ENCODE results near the gene YTHDF2. TPM values are rescaled to one million over a fixed set of nuclear protein-coding genes. Genes with fewer than 3 reads are reported as not detected.

YTHDF2 gene
- total and polyA plus RNA-seq, 9 of the 15 experiments (the other 6 are each of a cell fraction or from before 2014, with no cell fraction given): 41.0 to 111 (median 83.3) TPM

- TF ChIP-seq SRSF1 (IDR thresholded peaks at IDR 0.05; ENCODE audit: low read depth, low read length): no peak
- no peak for TF ChIP-seq RAD51 (IDR thresholded peaks at IDR 0.05; ENCODE audit: borderline replicate concordance, low read depth)
Measured at GRCh38 chr1:28775121-28775942, 38.6 kb downstream of the YTHDF2 start (continued).

- POLR2A ChIA-PET: interaction anchor here (0.6 to 4.6 kb wide), 9 partner anchors 11 to 1085 kb away, joined by 3 to 29 read pairs (median 3); partner anchors contain the start of gene TAF12
- CTCF ChIA-PET (ENCODE audit: low intra/inter-chr PET ratio): interaction anchor here (0.7 kb wide), 1 partner anchor 33 kb away, joined by 3 read pairs; no protein-coding TSS in a partner anchor
- Histone ChIP-seq H3K9ac (ENCODE audit: insufficient read depth in 1 of 2, low read depth in 2 of 2, low read length in 2 of 2) (no peak overlapping the region), H3K27ac (ENCODE audit: extremely low read depth, low read depth, low read length) (no peak overlapping the region), H3K27me3 (ENCODE audit: control insufficient read depth in 2 of 2, insufficient read depth in 2 of 2, low read length in 2 of 2) (no peaks in the 10 kb centered on the region), H3K4me3 (no peak overlapping the region), H3K4me2 (ENCODE audit: insufficient read depth, low read length) (no peak overlapping the region), H3K9me3 (replicated peaks; ENCODE audit: control insufficient read depth, insufficient read depth, low read depth, low read length) (no peaks in the 10 kb centered on the region), H3K9me1 (ENCODE audit: control insufficient read depth, insufficient read depth, low read length) (no peaks in the 10 kb centered on the region), H3K79me2 (ENCODE audit: control insufficient read depth, insufficient read depth, low read length) (no peaks in the 10 kb centered on the region), H3K36me3 (ENCODE audit: control insufficient read depth, insufficient read depth, low read length) (peaks cover 28% of the 10 kb centered on the region; the same call in 2 of the 3 replicates), H4K20me1 (replicated peaks; ENCODE audit: control insufficient read depth, insufficient read depth, low read length) (no peaks in the 10 kb centered on the region), H2AFZ (ENCODE audit: low read depth, low read length) (no peak overlapping the region), H3K4me1 (replicated peaks in 1 of 2; ENCODE audit: control insufficient read depth in 2 of 2, insufficient read depth in 2 of 2, low read length in 2 of 2) (peaks cover under 1 to 7% of the 10 kb centered on the region in 2 experiments; a peak in 4 of 5 replicates)
- BruUV-seq (replicated peaks): no TSS peak
- TF ChIP-seq RHOXF2B (CRISPR knock-in tag; conservative IDR thresholded peaks at IDR 0.05): no peak
- no peak for TF ChIP-seq HDGF (IDR thresholded peaks at IDR 0.05)
- no peak for TF ChIP-seq ZNF12 (CRISPR knock-in tag; IDR thresholded peaks at IDR 0.05)
- no peak for TF ChIP-seq HNRNPL (IDR thresholded peaks at IDR 0.05; ENCODE audit: low read depth, low read length)
- no peak for TF ChIP-seq DLX4 (CRISPR knock-in tag; IDR thresholded peaks at IDR 0.05)
- no peak for TF ChIP-seq BHLHE40 (IDR thresholded peaks at IDR 0.05; ENCODE audit: low read length)
- no peak for TF ChIP-seq KDM5B (IDR thresholded peaks at IDR 0.05; ENCODE audit: insufficient replicate concordance, low read depth, low read length)
- no peak for TF ChIP-seq RFX5 (IDR thresholded peaks at IDR 0.05; ENCODE audit: low read depth, low read length)
- no peak for TF ChIP-seq TAL1 (IDR thresholded peaks at IDR 0.05)
- no peak for TF ChIP-seq ZNF766 (CRISPR knock-in tag; conservative IDR thresholded peaks at IDR 0.05)
- in situ Hi-C loops (cut with MboI) (no loop called here), intact Hi-C loops (cut with micrococcal nuclease) (no loop called here)
- no peak for FAIRE-seq
- DNase-seq (ENCODE audit: extremely low read depth in 1 of 4, low spot score in 3 of 4): no peak
- WGBS (ENCODE audit: insufficient coverage, low coverage, missing lambda C conversion rate): 92% methylated on average over 17 of the region's 17 CpGs
- no peak for ATAC-seq
Measured at GRCh38 chr1:28776341-28776740, 39.6 kb downstream of the YTHDF2 start.
